ENCODE results near the gene FANCG. TPM values are rescaled to one million over a fixed set of nuclear protein-coding genes. Genes with fewer than 3 reads are reported as not detected.

Gene FANCG
- 10 to 100 TPM; 19.0 to 22.7 (median 20.7) TPM for total RNA-seq
- long read RNA-seq, donor 1, transcript FANCG-201 (14 exons, 2,631 nt) = major isoform, 11 of 20 reads
- long read RNA-seq, donor 1, partial matches to known transcripts = 0 of 20 reads
- long read RNA-seq, donor 1, other reads (novel, unspliced or antisense) = 9 of 20 reads
- long read RNA-seq, donor 2, transcript FANCG-201 (14 exons, 2,631 nt) = major isoform, 5 of 13 reads
- long read RNA-seq, donor 2, partial matches to known transcripts = 1 of 13 reads
- long read RNA-seq, donor 2, other reads (novel, unspliced or antisense) = 7 of 13 reads

- Histone ChIP-seq H3K36me3 (ENCODE audit: low read depth) (no peaks in the 10 kb centered on the region), H3K9me3 (no peaks in the 10 kb centered on the region), H3K4me3 (peak within 1 kb of the TSS; percentile 40), H3K4me1 (ENCODE audit: low read depth) (peaks cover 10% of the 10 kb centered on the region)
- ATAC-seq = peak; percentile 98
- intact Hi-C loops (cut with DNase I, micrococcal nuclease) = no loop called here
- DNase-seq = peak; percentile 92 to 94 (median 93)
- TF ChIP-seq CTCF (IDR thresholded peaks at IDR 0.05) = no peak
These were observed at the start of gene FANCG for GRCh38 chr9:35079426-35080341. Gene FANCG, minus strand, starts transcription at chr9:35079942. Its CDS starts 418 bp downstream, at chr9:35079524.

GRCh38 chr9:35116898-35117551, 37.3 kb upstream of the FANCG start:
- ATAC-seq = peak; percentile 68
- Histone ChIP-seq H3K36me3 (ENCODE audit: low read depth) (no peaks in the 10 kb centered on the region), H3K4me3 (no peak overlapping the region), H3K4me1 (ENCODE audit: low read depth) (peaks cover 28% of the 10 kb centered on the region), H3K9me3 (no peaks in the 10 kb centered on the region)
- TF ChIP-seq CTCF (IDR thresholded peaks at IDR 0.05) = peak; percentile 90
- peak; percentile 83 to 94 (median 90) for DNase-seq
- intact Hi-C loops (cut with DNase I, micrococcal nuclease) = loop anchor here (5.0 to 10.0 kb wide), 2 partner anchors 140 to 358 kb away; no protein-coding TSS in a partner anchor

GRCh38 chr9:35116539-35116897, 36.8 kb upstream of the FANCG start:
- DNase-seq = no peak
- Histone ChIP-seq H3K9me3 (no peaks in the 10 kb centered on the region), H3K36me3 (ENCODE audit: low read depth) (no peaks in the 10 kb centered on the region), H3K4me3 (peak overlapping the region; percentile 24), H3K4me1 (ENCODE audit: low read depth) (peaks cover 32% of the 10 kb centered on the region)
- ATAC-seq = no peak
- no peak for TF ChIP-seq CTCF (IDR thresholded peaks at IDR 0.05)
- intact Hi-C loops (cut with DNase I, micrococcal nuclease) = loop anchor here (5.0 to 10.0 kb wide), 2 partner anchors 141 to 358 kb away; no protein-coding TSS in a partner anchor

- ATAC-seq = peak; percentile 73
- intact Hi-C loops (cut with DNase I, micrococcal nuclease) = loop anchor here (5.0 to 10.0 kb wide), 2 partner anchors 141 to 359 kb away; no protein-coding TSS in a partner anchor
- Histone ChIP-seq H3K4me1 (ENCODE audit: low read depth) (peaks cover 32% of the 10 kb centered on the region), H3K36me3 (ENCODE audit: low read depth) (no peaks in the 10 kb centered on the region), H3K4me3 (peak within 1 kb of the TSS; percentile 24), H3K9me3 (no peaks in the 10 kb centered on the region)
- TF ChIP-seq CTCF (IDR thresholded peaks at IDR 0.05) = no peak
- DNase-seq = peak; percentile 98 to 99 (median 99)
These were observed 36.2 kb upstream of the FANCG start, which contains the start of gene ATOSB for GRCh38 chr9:35115680-35116538. Gene ATOSB, minus strand, starts transcription at chr9:35115862. Its CDS starts 7,588 bp downstream, at chr9:35108274.

All from mucosa of descending colon (tissue), 3 donors.